Mesenchymal stem cell (in vitro differentiated cells and primary cell): Measurements from ENCODE around the gene SLC24A4.

ENCODE experiments used
- DNase-seq: peaks from one replicate; pipeline ENCODE4 v3.0.0-alpha.2; 2013
- H2AFZ ChIP-seq: one replicate; pipeline ENCODE4 v1.6.1; 2013; ENCODE audit warnings: low read depth, mild to moderate bottlenecking, control low read depth, inconsistent platforms, low read length, moderate library complexity
- H2AK5ac ChIP-seq: 2 replicates; pipeline ENCODE4 v1.6.1; 2013; ENCODE audit warnings: low read length, moderate library complexity, mild to moderate bottlenecking, inconsistent platforms; ENCODE audit not compliant: severe bottlenecking
- H2BK120ac ChIP-seq: one replicate; pipeline ENCODE4 v1.6.1; 2013; ENCODE audit warnings: low read depth, mild to moderate bottlenecking, inconsistent platforms, low read length, moderate library complexity
- H2BK12ac ChIP-seq, 2 experiments: one replicate each; pipeline ENCODE4 v1.6.1; 2013; ENCODE audit warnings: inconsistent platforms in 2 of 2, low read length in 2 of 2, mild to moderate bottlenecking in 2 of 2, moderate library complexity in 2 of 2, control low read depth in 1 of 2
- H2BK15ac ChIP-seq: one replicate; pipeline ENCODE4 v1.6.1; 2013; ENCODE audit warnings: mild to moderate bottlenecking, low read depth, inconsistent platforms; ENCODE audit not compliant: poor library complexity, severe bottlenecking
- H2BK5ac ChIP-seq: 2 replicates; pipeline ENCODE4 v1.6.1; 2013; ENCODE audit warnings: low read depth, mild to moderate bottlenecking, low read length, control low read depth, inconsistent platforms; ENCODE audit not compliant: poor library complexity, severe bottlenecking
- H3K14ac ChIP-seq, 2 experiments: one replicate each; pipeline ENCODE4 v1.6.1; 2013; ENCODE audit warnings: inconsistent platforms in 2 of 2, low read length in 2 of 2, control low read depth in 1 of 2, mild to moderate bottlenecking in 1 of 2, moderate library complexity in 1 of 2
- H3K18ac ChIP-seq, 2 experiments: one replicate each; pipeline ENCODE4 v1.6.1; 2013; ENCODE audit warnings: inconsistent platforms in 2 of 2, low read length in 2 of 2, control low read depth in 1 of 2, low read depth in 1 of 2, mild to moderate bottlenecking in 1 of 2
- H3K23ac ChIP-seq, 2 experiments: one replicate each; pipeline ENCODE4 v1.6.1; 2013; ENCODE audit warnings: inconsistent platforms in 2 of 2, low read length in 2 of 2, mild to moderate bottlenecking in 2 of 2, moderate library complexity in 2 of 2, control low read depth in 1 of 2
- H3K27ac ChIP-seq: 2 replicates; pipeline ENCODE4 v1.5.1; 2013; ENCODE audit warnings: mild to moderate bottlenecking, moderate library complexity, low read length, control low read depth, inconsistent platforms; ENCODE audit not compliant: poor library complexity, severe bottlenecking
- H3K27me3 ChIP-seq, 2 experiments: 2 replicates each; pipeline versions ENCODE4 v1.6.1 to v1.7.0; 2013; ENCODE audit warnings: low read length in 2 of 2, mild to moderate bottlenecking in 2 of 2, moderate library complexity in 2 of 2, control low read depth in 1 of 2, inconsistent platforms in 1 of 2; ENCODE audit not compliant: control insufficient read depth in 1 of 2, insufficient read depth in 1 of 2
- H3K36me3 ChIP-seq, 2 experiments: 2 replicates each; pipeline versions ENCODE4 v1.6.1 to v1.7.0; 2013; ENCODE audit warnings: low read length in 2 of 2, control low read depth in 1 of 2, inconsistent platforms in 1 of 2, low read depth in 1 of 2, mild to moderate bottlenecking in 1 of 2; ENCODE audit not compliant: insufficient read depth in 2 of 2, control insufficient read depth in 1 of 2
- H3K4ac ChIP-seq, 2 experiments: one replicate each; pipeline ENCODE4 v1.6.1; 2013; ENCODE audit warnings: inconsistent platforms in 2 of 2, low read length in 2 of 2, mild to moderate bottlenecking in 2 of 2, moderate library complexity in 2 of 2, control low read depth in 1 of 2, low read depth in 1 of 2
- H3K4me1 ChIP-seq: 2 replicates; pipeline ENCODE4 v1.6.1; 2013; ENCODE audit warnings: low read depth, low read length, control low read depth; ENCODE audit not compliant: control insufficient read depth, insufficient read depth
- H3K4me2 ChIP-seq: 2 replicates; pipeline ENCODE4 v1.6.1; 2013; ENCODE audit warnings: low read length, mild to moderate bottlenecking, inconsistent platforms; ENCODE audit not compliant: poor library complexity, severe bottlenecking
- H3K4me3 ChIP-seq, 2 experiments: 2 replicates each; pipeline versions ENCODE4 v1.5.1 to v1.7.0; 2013; ENCODE audit warnings: low read length in 2 of 2, mild to moderate bottlenecking in 2 of 2, control low read depth in 1 of 2, low read depth in 1 of 2; ENCODE audit not compliant: insufficient read depth in 1 of 2
- H3K79me1 ChIP-seq: replicated peaks from 2 replicates; pipeline ENCODE4 v1.6.1; 2013; ENCODE audit warnings: mild to moderate bottlenecking, control low read depth, low read length, inconsistent platforms; ENCODE audit not compliant: poor library complexity, severe bottlenecking
- H3K9ac ChIP-seq: 2 replicates; pipeline ENCODE4 v1.7.0; 2013; ENCODE audit warnings: mild to moderate bottlenecking, low read length, moderate library complexity
- H3K9me3 ChIP-seq: 2 replicates; pipeline ENCODE4 v1.7.0; 2013; ENCODE audit warnings: mild to moderate bottlenecking, low read length; ENCODE audit not compliant: control insufficient read depth
- H4K8ac ChIP-seq: one replicate; pipeline ENCODE4 v1.6.1; 2013; ENCODE audit warnings: inconsistent platforms, mild to moderate bottlenecking, low read length, moderate library complexity
- H4K91ac ChIP-seq: one replicate; pipeline ENCODE4 v1.6.1; 2013; ENCODE audit warnings: mild to moderate bottlenecking, low read length, inconsistent platforms
- WGBS: methylation state at CpG from one replicate; pipeline ENCODE4 v1.1.7; 2013; ENCODE audit warnings: mixed read lengths; 5-methylcytosine and 5-hydroxymethylcytosine counted together

The SLC24A4 gene

GRCh38 chr14:92542766-92543554 is 220.0 kb downstream of the SLC24A4 start:
- Histone ChIP-seq H3K9ac (no peak overlapping the region), H3K23ac (no peak overlapping the region), H3K27ac (no peak overlapping the region), H3K18ac (no peak overlapping the region), H3K4me1 (peaks cover 24% of the 10 kb centered on the region), H3K27me3 (no peaks in the 10 kb centered on the region), H2BK15ac (peak overlapping the region; percentile 86), H3K14ac (no peak overlapping the region), H4K8ac (no peak overlapping the region), H2BK120ac (no peak overlapping the region), H2AK5ac (no peak overlapping the region), H3K79me1 (peaks cover 29% of the 10 kb centered on the region), H2BK12ac (no peak overlapping the region), H3K36me3 (peaks cover 0 to 3% of the 10 kb centered on the region in 2 experiments), H3K4me3 (no peak overlapping the region), H3K4ac (no peak overlapping the region), H2AFZ (no peak overlapping the region), H3K9me3 (no peaks in the 10 kb centered on the region), H3K4me2 (no peak overlapping the region), H2BK5ac (no peak overlapping the region), H4K91ac (no peak overlapping the region)
- DNase-seq: no peak
- 84% methylated on average over 8 of the region's 8 CpGs for WGBS

GRCh38 chr14:92544051-92544720 is 221.2 kb downstream of the SLC24A4 start:
- Histone ChIP-seq H3K9me3 (no peaks in the 10 kb centered on the region), H2BK15ac (no peak overlapping the region), H2AK5ac (peak overlapping the region; percentile 60), H3K4me1 (peaks cover 21% of the 10 kb centered on the region), H2BK5ac (no peak overlapping the region), H3K9ac (no peak overlapping the region), H3K23ac (no peak overlapping the region), H2BK120ac (peak overlapping the region; percentile 40), H3K4ac (peak overlapping the region in 1 of 2 experiments; percentile 6), H3K18ac (peak overlapping the region in 1 of 2 experiments; percentile 42), H3K36me3 (peaks cover 0 to 8% of the 10 kb centered on the region in 2 experiments), H3K4me3 (no peak overlapping the region), H3K79me1 (peaks cover 31% of the 10 kb centered on the region), H3K4me2 (no peak overlapping the region), H3K27me3 (no peaks in the 10 kb centered on the region), H4K8ac (no peak overlapping the region), H3K27ac (no peak overlapping the region), H2BK12ac (peak overlapping the region in 1 of 2 experiments; percentile 73), H4K91ac (no peak overlapping the region), H3K14ac (no peak overlapping the region), H2AFZ (no peak overlapping the region)
- no peak for DNase-seq
- 83% methylated on average over 1 of the region's 6 CpGs for WGBS

GRCh38 chr14:92546347-92547053 is 223.5 kb downstream of the SLC24A4 start:
- peak overlapping the region; percentile 91 for H2BK15ac ChIP-seq
- no peak overlapping the region for H3K9ac ChIP-seq
- no peaks in the 10 kb centered on the region for H3K9me3 ChIP-seq
- no peak overlapping the region for H2AFZ ChIP-seq
- H3K4ac ChIP-seq: no peak overlapping the region
- H3K18ac ChIP-seq: peak overlapping the region; percentile 71 to 78
- no peaks in the 10 kb centered on the region for H3K27me3 ChIP-seq
- H3K79me1 ChIP-seq: peaks cover 26% of the 10 kb centered on the region
- H3K14ac ChIP-seq: peak overlapping the region in 1 of 2 experiments; percentile 72
- peak overlapping the region; percentile 79 for H3K27ac ChIP-seq
- H2BK5ac ChIP-seq: no peak overlapping the region
- peak; percentile 95 for DNase-seq
- no peak overlapping the region for H2AK5ac ChIP-seq
- H4K91ac ChIP-seq: peak overlapping the region; percentile 85
- 32% methylated on average over 5 of the region's 7 CpGs for WGBS
- peaks cover 12% of the 10 kb centered on the region for H3K4me1 ChIP-seq
- peak overlapping the region; percentile 76 for H2BK120ac ChIP-seq
- H3K36me3 ChIP-seq: peaks cover 0 to 7% of the 10 kb centered on the region in 2 experiments
- no peak overlapping the region for H3K4me2 ChIP-seq
- peak overlapping the region in 1 of 2 experiments; percentile 87 for H2BK12ac ChIP-seq
- no peak overlapping the region for H3K23ac ChIP-seq
- no peak overlapping the region for H3K4me3 ChIP-seq
- no peak overlapping the region for H4K8ac ChIP-seq
